ENCODE measurements around the gene MED13L.

MED13L gene

GRCh38 chr12:116266168-116266601 lies 11.3 kb downstream of the MED13L start:
- DNase-seq (ENCODE audit: extremely low read depth, low read depth): no peak
- no peak overlapping the region for H3K4me3 ChIP-seq (replicated peaks; ENCODE audit: low read depth, low read length)
- no peak for TF ChIP-seq CTCF (IDR thresholded peaks at IDR 0.05; ENCODE audit: low read depth, low read length, missing control alignments)

- no peak for DNase-seq (ENCODE audit: extremely low read depth, low read depth)
- H3K4me3 ChIP-seq (replicated peaks; ENCODE audit: low read depth, low read length): no peak overlapping the region
- TF ChIP-seq CTCF (IDR thresholded peaks at IDR 0.05; ENCODE audit: low read depth, low read length, missing control alignments): no peak
Observed at GRCh38 chr12:116265351-116266147, 11.9 kb downstream of the MED13L start.

- no peak overlapping the region for H3K4me3 ChIP-seq (replicated peaks; ENCODE audit: low read depth, low read length)
- TF ChIP-seq CTCF (IDR thresholded peaks at IDR 0.05; ENCODE audit: low read depth, low read length, missing control alignments): no peak
- no peak for DNase-seq (ENCODE audit: extremely low read depth, low read depth)
Observed at GRCh38 chr12:116264525-116265070, 12.9 kb downstream of the MED13L start.

- TF ChIP-seq CTCF (IDR thresholded peaks at IDR 0.05; ENCODE audit: low read depth, low read length, missing control alignments): no peak
- no peak overlapping the region for H3K4me3 ChIP-seq (replicated peaks; ENCODE audit: low read depth, low read length)
- DNase-seq (ENCODE audit: extremely low read depth, low read depth): no peak
Observed at GRCh38 chr12:116263844-116264243, 13.6 kb downstream of the MED13L start.

- DNase-seq (ENCODE audit: extremely low read depth, low read depth): no peak
- TF ChIP-seq CTCF (IDR thresholded peaks at IDR 0.05; ENCODE audit: low read depth, low read length, missing control alignments): no peak
- H3K4me3 ChIP-seq (replicated peaks; ENCODE audit: low read depth, low read length): no peak overlapping the region
Observed at GRCh38 chr12:116263431-116263830, 14.1 kb downstream of the MED13L start.

- no peak for TF ChIP-seq CTCF (IDR thresholded peaks at IDR 0.05; ENCODE audit: low read depth, low read length, missing control alignments)
- H3K4me3 ChIP-seq (replicated peaks; ENCODE audit: low read depth, low read length): no peak overlapping the region
- DNase-seq (ENCODE audit: extremely low read depth, low read depth): no peak
Observed at GRCh38 chr12:116262741-116263140, 14.8 kb downstream of the MED13L start.
